ENCODE results near the gene POC1A. TPM values are rescaled to one million over a fixed set of nuclear protein-coding genes. Genes with fewer than 3 reads are reported as not detected.

The POC1A gene
- polyA plus RNA-seq, 1 of the 3 experiments (the other 2 are of a cell fraction), result 11.7 TPM

DNA sequence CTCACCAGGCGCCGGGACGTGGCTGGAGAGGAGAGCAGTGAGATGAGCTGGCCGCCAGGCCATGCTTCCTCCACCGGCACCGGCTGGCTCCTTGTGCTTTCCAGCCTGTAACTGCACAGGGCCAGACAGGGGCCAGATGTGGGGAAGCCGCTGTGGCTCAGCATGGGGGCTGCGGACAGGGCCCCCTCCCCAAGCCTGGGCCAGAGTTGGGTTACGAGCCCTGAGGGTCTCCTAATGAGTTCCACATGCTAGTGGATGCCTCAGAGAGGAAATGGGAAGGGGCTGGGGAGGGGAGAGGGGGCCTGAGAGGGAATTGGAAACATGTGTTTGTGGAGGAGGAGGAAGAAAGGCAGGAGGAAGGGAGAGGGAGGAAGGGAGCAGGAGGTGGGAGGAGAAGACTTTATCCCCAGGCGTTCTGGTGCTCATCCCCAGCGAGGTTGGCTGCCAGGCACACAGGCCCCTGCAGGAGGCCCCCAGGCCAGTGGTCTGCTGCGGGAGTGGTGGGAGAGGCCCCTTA lies 86.1 kb downstream of the POC1A start (continued):
- TF ChIP-seq, protein P1, sequence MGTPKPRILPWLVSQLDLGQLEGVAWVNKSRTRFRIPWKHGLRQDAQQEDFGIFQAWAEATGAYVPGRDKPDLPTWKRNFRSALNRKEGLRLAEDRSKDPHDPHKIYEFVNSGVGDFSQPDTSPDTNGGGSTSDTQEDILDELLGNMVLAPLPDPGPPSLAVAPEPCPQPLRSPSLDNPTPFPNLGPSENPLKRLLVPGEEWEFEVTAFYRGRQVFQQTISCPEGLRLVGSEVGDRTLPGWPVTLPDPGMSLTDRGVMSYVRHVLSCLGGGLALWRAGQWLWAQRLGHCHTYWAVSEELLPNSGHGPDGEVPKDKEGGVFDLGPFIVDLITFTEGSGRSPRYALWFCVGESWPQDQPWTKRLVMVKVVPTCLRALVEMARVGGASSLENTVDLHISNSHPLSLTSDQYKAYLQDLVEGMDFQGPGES (IDR thresholded peaks at IDR 0.05; ENCODE audit: low read depth, low read length), result no peak
- TF ChIP-seq RFX5 (IDR thresholded peaks at IDR 0.05; ENCODE audit: low read length) (no peak), PBX3 (IDR thresholded peaks at IDR 0.05) (no peak), NFIC (IDR thresholded peaks at IDR 0.05; ENCODE audit: borderline replicate concordance) (no peak), RCOR1 (IDR thresholded peaks at IDR 0.05; ENCODE audit: low read length) (peak; percentile 75), EZH2phosphoT487 (IDR thresholded peaks at IDR 0.05; ENCODE audit: borderline replicate concordance, low read depth) (no peak), NRF1 (IDR thresholded peaks at IDR 0.05; ENCODE audit: low read depth, low read length) (no peak), POLR2AphosphoS5 (IDR thresholded peaks at IDR 0.05; ENCODE audit: low read depth, low read length) (no peak), RXRA (IDR thresholded peaks at IDR 0.05; ENCODE audit: borderline replicate concordance, low read depth) (no peak), USF1 (IDR thresholded peaks at IDR 0.05; ENCODE audit: borderline replicate concordance, low read depth) (no peak), MAX (IDR thresholded peaks at IDR 0.05; ENCODE audit: low read depth) (no peak), FOXM1 (IDR thresholded peaks at IDR 0.05; ENCODE audit: low read depth) (no peak), TAF1 (IDR thresholded peaks at IDR 0.05; ENCODE audit: borderline replicate concordance, low read depth, low read length) (no peak), GATA2 (CRISPR knock-in tag; IDR thresholded peaks at IDR 0.05) (peak; percentile 46; the same call in 1 of the 2 replicates), FOXJ3 (CRISPR knock-in tag; IDR thresholded peaks at IDR 0.05) (peak; percentile 92), RAD21 (IDR thresholded peaks at IDR 0.05; ENCODE audit: low read length) (peak; percentile 10; the same call in 1 of the 2 replicates), FOSL2 (IDR thresholded peaks at IDR 0.05; ENCODE audit: borderline replicate concordance, low read depth) (no peak), MXI1 (IDR thresholded peaks at IDR 0.05; ENCODE audit: low read depth, low read length) (peak; percentile 60; the same call in 1 of the 2 replicates), CTCF (IDR thresholded peaks at IDR 0.05) (no peak), GABPA (IDR thresholded peaks at IDR 0.05; ENCODE audit: low read depth) (no peak), TCF12 (IDR thresholded peaks at IDR 0.05) (peak; percentile 87), ELF1 (IDR thresholded peaks at IDR 0.05) (no peak)
- TF ChIP-seq, protein P2, sequence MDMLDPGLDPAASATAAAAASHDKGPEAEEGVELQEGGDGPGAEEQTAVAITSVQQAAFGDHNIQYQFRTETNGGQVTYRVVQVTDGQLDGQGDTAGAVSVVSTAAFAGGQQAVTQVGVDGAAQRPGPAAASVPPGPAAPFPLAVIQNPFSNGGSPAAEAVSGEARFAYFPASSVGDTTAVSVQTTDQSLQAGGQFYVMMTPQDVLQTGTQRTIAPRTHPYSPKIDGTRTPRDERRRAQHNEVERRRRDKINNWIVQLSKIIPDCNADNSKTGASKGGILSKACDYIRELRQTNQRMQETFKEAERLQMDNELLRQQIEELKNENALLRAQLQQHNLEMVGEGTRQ (IDR thresholded peaks at IDR 0.05; ENCODE audit: borderline replicate concordance, low read depth, low read length), result no peak
